OCI-LY7 (cell line): Measurements from ENCODE around the gene ADAMTS17. TPM values are rescaled to one million over a fixed set of nuclear protein-coding genes. Genes with fewer than 3 reads are reported as not detected.

ENCODE experiments used
- BruUV-seq: library from RNA; stranded (reverse); fragments of 400-500 nt; replicated peaks from 2 replicates; lab custom pipeline; 2021; lab: Mats Ljungman, UMichigan
- CTCF ChIA-PET: fragments of 300-600 bp; sonication (Branson Sonifier 250); formaldehyde crosslinking; loops from one replicate; lab custom pipeline; 2022; ENCODE audit warnings: antibody characterized with exemption; ENCODE audit not compliant: unreplicated experiment; lab: Charles Lee
- POLR2A ChIA-PET: fragments of 300-600 bp; sonication (Branson Sonifier 250); formaldehyde crosslinking; loops from one replicate; lab custom pipeline; 2022; ENCODE audit warnings: antibody characterized with exemption; lab: Charles Lee
- DNase-seq: peaks from one replicate; pipeline ENCODE4 v3.0.0-alpha.2; 2015; ENCODE audit warnings: low spot score
- H2AFZ ChIP-seq: fragments of 200-600 bp; sonication (generic), shearing (Covaris generic); 2 replicates; pipeline ENCODE4 v1.6.1; 2014; ENCODE audit warnings: mild to moderate bottlenecking, antibody characterized with exemption, low read length, moderate library complexity
- H3K27ac ChIP-seq: fragments of 200-600 bp; sonication (generic); 2 replicates; pipeline ENCODE4 v1.5.1; 2014; ENCODE audit warnings: mixed run types, low read depth, mild to moderate bottlenecking, moderate library complexity, low read length, inconsistent platforms; ENCODE audit not compliant: poor library complexity, severe bottlenecking
- H3K36me3 ChIP-seq: fragments of 200-600 bp; sonication (generic); 2 replicates; pipeline ENCODE4 v1.6.1; 2014; ENCODE audit warnings: mild to moderate bottlenecking, antibody characterized with exemption, low read length, moderate library complexity, mixed read lengths; ENCODE audit not compliant: insufficient read depth
- H3K4me1 ChIP-seq: fragments of 200-600 bp; sonication (generic); 2 replicates; pipeline ENCODE4 v1.5.1; 2014; ENCODE audit warnings: mild to moderate bottlenecking, low read length; ENCODE audit not compliant: insufficient read depth, poor library complexity, severe bottlenecking
- H3K4me2 ChIP-seq: fragments of 200-600 bp; sonication (generic); 2 replicates; pipeline ENCODE4 v1.6.1; 2014; ENCODE audit warnings: mild to moderate bottlenecking, low read length
- H3K4me3 ChIP-seq: fragments of 200-600 bp; sonication (generic); 2 replicates; pipeline ENCODE4 v1.5.1; 2014; ENCODE audit warnings: mild to moderate bottlenecking, low read depth, low read length; ENCODE audit not compliant: poor library complexity, severe bottlenecking
- H3K79me2 ChIP-seq: fragments of 200-600 bp; sonication (generic); 2 replicates; pipeline ENCODE4 v1.6.1; 2016; ENCODE audit warnings: low read depth, mild to moderate bottlenecking, low read length, moderate library complexity, mixed read lengths; ENCODE audit not compliant: insufficient read depth
- H3K9me2 ChIP-seq: fragments of 200-600 bp; sonication (generic); 2 replicates; pipeline ENCODE4 v1.6.1; 2016; ENCODE audit warnings: mild to moderate bottlenecking, low read length, mixed read lengths; ENCODE audit not compliant: insufficient read depth
- H3K9me3 ChIP-seq: fragments of 200-600 bp; sonication (generic); 2 replicates; pipeline ENCODE4 v1.6.1; 2014; ENCODE audit warnings: mild to moderate bottlenecking, mixed run types, low read length, mixed read lengths
- H4K20me1 ChIP-seq: fragments of 200-600 bp; sonication (generic); 2 replicates; pipeline ENCODE4 v1.6.1; 2014; ENCODE audit warnings: mild to moderate bottlenecking, antibody characterized with exemption, low read length, moderate library complexity, mixed read lengths; ENCODE audit not compliant: insufficient read depth
- EZH2phosphoT487 ChIP-seq: fragments of 200-600 bp; sonication (generic); IDR thresholded peaks from 2 replicates; pipeline ENCODE4 v1.6.1; 2018; ENCODE audit warnings: low read depth, borderline replicate concordance, mild to moderate bottlenecking, mixed run types, antibody characterized with exemption, low read length, moderate library complexity, mixed read lengths
- intact Hi-C: fragments of 100-400 bp; cut with micrococcal nuclease; formaldehyde crosslinking; loops from one replicate; pipeline ENCODE4 v1.10.0; 2022; ENCODE audit not compliant: unreplicated experiment
- total RNA-seq, 2 experiments: library from RNA; depleted of rRNA in 1 of 2; stranded (reverse); fragments of >200 nt in 1 of 2; shearing (Covaris generic) in 1 of 2; gene quantifications; 2 replicates each; pipeline ENCODE4 v1.2.3, GENCODE V29; 2014 to 2022
- TF ChIP-seq, protein P1 (sequence below): fragments of 200-600 bp; sonication (generic); conservative IDR thresholded peaks from 2 replicates; pipeline ENCODE4 v1.5.1; 2014; ENCODE audit warnings: mild to moderate bottlenecking, antibody characterized with exemption, low read length, moderate library complexity, mixed read lengths

Gene ADAMTS17
- total RNA-seq, 2 experiments from 2014 or later = not detected

DNA sequence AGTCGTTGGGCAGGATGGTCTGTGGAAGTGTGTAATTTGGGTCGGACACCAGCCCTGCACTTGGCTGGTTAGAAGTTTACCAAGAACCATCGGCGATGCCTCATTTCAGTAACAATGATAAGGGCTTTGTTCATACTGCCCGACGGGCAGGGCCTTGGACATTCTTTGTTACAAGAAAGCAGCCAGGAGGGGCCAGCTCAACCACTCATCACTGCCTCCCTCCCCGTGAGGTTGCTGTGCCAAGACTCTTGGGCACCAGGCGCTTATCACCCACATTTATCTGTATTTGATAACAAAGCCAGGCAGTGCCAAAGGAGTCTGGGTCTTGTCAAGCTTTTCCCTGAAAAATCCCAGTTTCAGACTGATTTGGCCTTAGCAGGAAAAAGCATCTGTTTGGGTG lies 235.0 kb downstream of the ADAMTS17 start:
- H3K79me2 ChIP-seq = no peaks in the 10 kb centered on the region
- intact Hi-C loops = no loop called here
- H3K4me1 ChIP-seq = peaks cover 7% of the 10 kb centered on the region
- no peak for TF ChIP-seq EZH2phosphoT487
- TF ChIP-seq, protein P1, sequence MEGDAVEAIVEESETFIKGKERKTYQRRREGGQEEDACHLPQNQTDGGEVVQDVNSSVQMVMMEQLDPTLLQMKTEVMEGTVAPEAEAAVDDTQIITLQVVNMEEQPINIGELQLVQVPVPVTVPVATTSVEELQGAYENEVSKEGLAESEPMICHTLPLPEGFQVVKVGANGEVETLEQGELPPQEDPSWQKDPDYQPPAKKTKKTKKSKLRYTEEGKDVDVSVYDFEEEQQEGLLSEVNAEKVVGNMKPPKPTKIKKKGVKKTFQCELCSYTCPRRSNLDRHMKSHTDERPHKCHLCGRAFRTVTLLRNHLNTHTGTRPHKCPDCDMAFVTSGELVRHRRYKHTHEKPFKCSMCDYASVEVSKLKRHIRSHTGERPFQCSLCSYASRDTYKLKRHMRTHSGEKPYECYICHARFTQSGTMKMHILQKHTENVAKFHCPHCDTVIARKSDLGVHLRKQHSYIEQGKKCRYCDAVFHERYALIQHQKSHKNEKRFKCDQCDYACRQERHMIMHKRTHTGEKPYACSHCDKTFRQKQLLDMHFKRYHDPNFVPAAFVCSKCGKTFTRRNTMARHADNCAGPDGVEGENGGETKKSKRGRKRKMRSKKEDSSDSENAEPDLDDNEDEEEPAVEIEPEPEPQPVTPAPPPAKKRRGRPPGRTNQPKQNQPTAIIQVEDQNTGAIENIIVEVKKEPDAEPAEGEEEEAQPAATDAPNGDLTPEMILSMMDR = no peak
- POLR2A ChIA-PET = interaction anchor here (0.6 kb wide), 1 partner anchor 28 kb away, joined by 4 read pairs; no protein-coding TSS in a partner anchor
- H3K27ac ChIP-seq = no peak overlapping the region
- H3K9me2 ChIP-seq = no peaks in the 10 kb centered on the region
- H3K9me3 ChIP-seq = no peaks in the 10 kb centered on the region
- no peak overlapping the region for H3K4me2 ChIP-seq
- H2AFZ ChIP-seq = no peak overlapping the region
- no peak overlapping the region for H3K4me3 ChIP-seq
- no peaks in the 10 kb centered on the region for H4K20me1 ChIP-seq
- DNase-seq = no peak
- BruUV-seq = no TSS peak
- CTCF ChIA-PET = no interaction called here
- no peaks in the 10 kb centered on the region for H3K36me3 ChIP-seq

DNA sequence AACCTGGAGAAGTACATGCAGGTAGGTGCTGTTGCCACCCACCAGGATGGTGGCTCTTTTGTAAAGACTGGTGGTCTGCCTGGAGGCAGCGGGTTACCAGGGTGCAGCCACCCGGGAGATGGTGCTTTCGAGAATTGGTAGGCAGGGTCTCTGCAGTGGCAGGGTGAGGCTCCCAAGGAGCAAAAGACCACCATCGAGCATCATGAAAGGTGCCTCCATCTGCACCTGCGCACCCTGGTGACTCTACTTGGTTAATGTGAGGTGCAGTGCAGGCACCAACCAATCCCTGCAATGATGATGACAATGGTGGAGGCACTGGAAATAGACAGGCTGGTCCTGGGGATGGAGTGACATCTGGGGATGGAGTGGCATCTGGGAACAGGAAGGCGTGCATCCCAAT lies 236.7 kb downstream of the ADAMTS17 start:
- TF ChIP-seq, protein P1 = no peak
- no peak for TF ChIP-seq EZH2phosphoT487
- no TSS peak for BruUV-seq
- DNase-seq = no peak
- ChIA-PET POLR2A (interaction anchor here (1.4 kb wide), 1 partner anchor 11 kb away, joined by 4 read pairs; no protein-coding TSS in a partner anchor), CTCF (no interaction called here)
- H3K4me3 ChIP-seq = no peak overlapping the region
- H3K9me3 ChIP-seq = no peaks in the 10 kb centered on the region
- no peak overlapping the region for H3K27ac ChIP-seq
- H3K36me3 ChIP-seq = no peaks in the 10 kb centered on the region
- H3K9me2 ChIP-seq = no peaks in the 10 kb centered on the region
- H3K4me2 ChIP-seq = no peak overlapping the region
- intact Hi-C loops = no loop called here
- no peaks in the 10 kb centered on the region for H3K4me1 ChIP-seq
- H3K79me2 ChIP-seq = no peaks in the 10 kb centered on the region
- no peaks in the 10 kb centered on the region for H4K20me1 ChIP-seq
- no peak overlapping the region for H2AFZ ChIP-seq

DNA sequence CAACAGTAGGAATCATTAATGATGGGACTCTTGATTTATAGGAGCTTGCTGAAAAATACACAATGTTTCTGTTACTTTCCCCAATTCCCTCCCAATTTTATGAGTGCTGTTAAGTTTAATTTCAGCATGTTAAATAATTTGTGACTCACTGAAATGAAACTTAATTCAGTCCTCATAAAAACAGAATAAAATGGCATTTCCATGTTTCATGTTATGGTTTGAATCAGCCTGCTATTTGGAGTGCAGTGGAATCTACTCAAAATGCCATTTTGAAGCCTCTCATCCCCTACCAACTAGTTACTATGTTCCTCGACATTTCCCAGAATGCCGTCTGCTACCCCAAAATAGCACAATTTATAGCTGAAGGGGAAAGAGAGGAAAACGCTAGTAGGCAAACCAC lies 237.5 kb downstream of the ADAMTS17 start:
- Histone ChIP-seq H3K4me1 (no peaks in the 10 kb centered on the region), H3K27ac (no peak overlapping the region), H2AFZ (no peak overlapping the region), H4K20me1 (no peaks in the 10 kb centered on the region), H3K36me3 (no peaks in the 10 kb centered on the region), H3K4me2 (no peak overlapping the region), H3K9me2 (no peaks in the 10 kb centered on the region), H3K9me3 (no peaks in the 10 kb centered on the region), H3K79me2 (no peaks in the 10 kb centered on the region), H3K4me3 (no peak overlapping the region)
- POLR2A ChIA-PET = no interaction called here
- BruUV-seq = no TSS peak
- TF ChIP-seq, protein P1 = no peak
- TF ChIP-seq EZH2phosphoT487 = no peak
- intact Hi-C loops = no loop called here
- no peak for DNase-seq
- CTCF ChIA-PET = no interaction called here
